ENCODE data around the gene LONRF2.

The LONRF2 gene

GRCh38 chr2:100237770-100238169 is 84.5 kb downstream of the LONRF2 start:
- peak; percentile 20 for DNase-seq (ENCODE audit: low read depth, low spot score)

GRCh38 chr2:100237163-100237562 is 85.1 kb downstream of the LONRF2 start:
- no peak for DNase-seq (ENCODE audit: low read depth, low spot score)

DNA sequence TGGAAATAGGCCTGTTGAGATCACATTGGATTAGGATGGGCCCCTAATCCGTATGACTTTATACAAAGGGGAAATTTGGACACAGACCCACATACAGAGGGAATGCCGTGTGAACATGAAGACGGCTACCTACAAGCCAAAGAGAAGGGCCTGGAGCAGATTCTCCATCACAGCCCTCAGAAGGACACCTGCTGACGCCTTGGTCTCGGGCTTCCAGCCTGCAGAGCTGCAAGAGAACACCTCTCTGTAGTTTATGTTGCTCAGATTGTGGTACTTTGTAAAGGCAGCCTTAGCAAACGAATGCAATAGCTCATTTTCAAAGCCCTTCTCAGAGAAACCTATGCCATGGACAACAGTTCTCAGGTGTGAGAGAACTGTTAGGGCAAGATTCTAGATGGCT is 86.1 kb downstream of the LONRF2 start:
- no peak for DNase-seq (ENCODE audit: low read depth, low spot score)

DNA sequence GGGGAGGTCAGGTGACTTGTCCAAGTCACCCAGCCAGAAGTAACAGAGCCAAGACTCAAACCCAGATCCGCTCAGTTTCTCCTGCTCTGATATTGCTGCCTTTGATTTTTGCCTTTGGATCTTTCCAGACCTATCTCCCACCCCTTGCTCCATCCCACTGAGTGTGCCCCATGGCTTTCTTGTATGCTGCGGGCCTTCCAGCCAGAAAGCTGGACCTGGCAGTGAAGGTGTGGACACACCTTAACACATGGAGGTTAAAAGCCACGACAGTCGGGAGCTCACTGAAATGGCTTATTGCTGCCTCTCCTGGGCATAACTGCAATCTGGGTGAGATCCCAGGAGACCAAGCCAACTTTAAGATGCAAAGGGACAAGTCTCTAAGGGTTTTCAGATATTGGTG is 86.7 kb downstream of the LONRF2 start:
- DNase-seq (ENCODE audit: low read depth, low spot score), result no peak

DNA sequence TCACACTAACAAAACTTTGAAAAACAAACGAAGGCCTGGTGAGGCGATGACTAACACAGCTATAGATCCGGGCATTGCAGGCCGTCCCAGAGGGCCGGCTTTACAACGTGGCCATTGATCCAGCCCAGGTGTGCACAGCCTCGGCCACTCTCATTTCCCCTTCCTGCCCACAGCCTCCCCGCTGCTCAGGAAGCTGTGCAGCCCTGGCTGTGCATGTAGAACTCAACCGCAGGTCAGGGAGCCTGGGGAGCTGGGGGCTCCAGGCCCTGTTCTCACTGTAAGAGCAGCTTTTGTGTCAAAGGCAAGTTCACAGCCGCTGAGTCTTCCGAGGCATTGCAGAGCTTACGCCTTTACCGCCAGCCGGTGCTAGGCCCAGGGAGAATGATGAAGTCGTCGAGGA is 87.2 kb downstream of the LONRF2 start:
- DNase-seq (ENCODE audit: low read depth, low spot score), result no peak

DNA sequence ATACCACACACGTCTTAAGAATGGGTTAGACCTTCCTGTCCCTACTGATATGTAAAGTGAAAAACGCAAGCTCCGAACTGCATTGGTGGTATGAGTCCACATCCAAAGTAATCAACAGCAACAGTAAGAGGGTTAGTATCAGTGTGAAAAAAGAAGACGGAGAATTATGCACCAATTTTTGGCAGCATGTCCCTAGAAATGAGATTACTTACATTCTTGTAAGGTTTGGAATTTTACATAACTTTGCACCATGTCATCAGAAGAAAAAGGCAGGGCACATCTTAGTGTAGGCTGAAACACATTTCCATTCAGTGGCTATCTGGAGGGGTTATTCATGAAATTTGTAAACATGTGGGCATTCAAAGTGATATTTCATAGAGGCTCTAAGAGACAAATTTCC is 88.2 kb downstream of the LONRF2 start:
- DNase-seq (ENCODE audit: low read depth, low spot score), result no peak

DNA sequence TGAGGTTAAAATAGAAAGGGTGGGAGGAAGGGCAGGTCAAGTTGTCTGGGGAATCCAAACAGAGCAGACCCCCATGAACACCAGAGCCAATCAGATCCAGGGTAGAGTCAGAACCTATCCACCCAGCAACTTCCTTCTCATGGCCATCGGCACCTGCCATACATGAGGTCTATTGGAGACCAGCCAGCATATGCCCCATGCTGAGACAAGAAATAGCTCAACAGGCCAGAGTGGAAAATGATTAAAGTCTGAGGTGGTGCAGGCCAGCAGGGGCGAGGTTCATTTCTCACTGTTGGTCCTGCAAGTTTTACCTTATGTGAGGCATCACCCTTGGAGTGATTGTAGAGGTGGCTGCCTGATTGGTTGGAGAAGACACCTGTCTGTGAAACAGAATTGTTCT is 89.2 kb downstream of the LONRF2 start:
- no peak for DNase-seq (ENCODE audit: low read depth, low spot score)

DNA sequence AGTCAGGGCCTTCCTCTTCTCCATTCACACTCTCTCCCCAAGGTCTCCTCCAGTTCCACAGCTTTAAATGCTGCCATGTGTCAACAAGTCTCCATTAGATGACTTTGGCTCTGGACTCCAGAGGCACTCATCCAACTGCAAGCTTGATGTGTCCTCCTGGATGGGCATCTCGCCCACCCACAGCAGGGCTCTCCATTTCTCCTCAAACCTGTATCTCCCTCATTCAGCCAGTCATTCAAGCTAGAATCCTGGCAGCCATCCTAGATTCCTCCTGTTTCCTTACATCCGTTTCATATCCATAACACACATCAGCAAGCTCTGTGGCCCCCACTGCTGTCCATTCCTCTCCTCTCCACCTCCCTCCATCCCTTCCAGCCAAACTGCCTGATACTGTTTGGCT is 91.5 kb downstream of the LONRF2 start:
- DNase-seq (ENCODE audit: low read depth, low spot score), result no peak

- no peak for DNase-seq (ENCODE audit: low read depth, low spot score)
Observed at GRCh38 chr2:100228967-100229366, 93.3 kb downstream of the LONRF2 start.

DNA sequence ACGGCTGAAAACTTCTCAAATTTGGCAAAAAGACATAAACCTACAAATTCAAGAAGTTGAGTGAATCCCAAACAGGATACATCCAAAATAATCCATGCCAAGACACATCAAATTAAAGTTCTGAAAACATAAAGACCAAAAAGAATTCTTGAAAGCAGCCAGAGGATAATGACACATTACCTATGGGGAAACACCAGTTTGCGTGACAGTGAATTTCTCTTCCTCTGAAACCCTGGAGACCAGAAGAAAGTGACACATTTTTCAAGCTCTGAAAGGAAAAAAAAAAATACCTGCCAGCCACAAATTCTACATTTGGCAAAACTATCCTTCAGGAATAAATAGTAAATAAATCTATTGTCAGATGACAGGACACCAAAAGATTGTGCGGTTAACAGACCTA is 93.9 kb downstream of the LONRF2 start:
- DNase-seq (ENCODE audit: low read depth, low spot score), result no peak

- DNase-seq (ENCODE audit: low read depth, low spot score), result no peak
Observed at GRCh38 chr2:100224988-100225710, 97.2 kb downstream of the LONRF2 start.

- DNase-seq (ENCODE audit: low read depth, low spot score), result no peak
Observed at GRCh38 chr2:100223502-100223901, 98.8 kb downstream of the LONRF2 start.

Measured in ELF-1 (cell line).